Spleen (tissue), 11 donors: ENCODE measurements around the gene AAR2. TPM values are rescaled to one million over a fixed set of nuclear protein-coding genes. Genes with fewer than 3 reads are reported as not detected.

Experiments
- DNase-seq: peaks from one replicate; pipeline ENCODE4 v3.0.0-alpha.2; 2020
- H3K27ac ChIP-seq, 8 donors: fragments of 200-600 bp; sonication (generic) in 7 of 8; 1 replicate in 4 of 8; 2 replicates in 4 of 8; pipeline versions ENCODE4 v1.5.0 to v1.8.0; 2016 to 2021; ENCODE audit warnings: inconsistent platforms in 4 of 8, mild to moderate bottlenecking in 4 of 8, moderate library complexity in 1 of 8
- H3K27me3 ChIP-seq, 7 donors: fragments of 200-600 bp; sonication (generic) in 6 of 7; replicated peaks in 1 of 7; 1 replicate in 4 of 7; 2 replicates in 3 of 7; pipeline versions ENCODE4 v1.5.0 to v1.8.0; 2016 to 2021; ENCODE audit warnings: inconsistent platforms in 3 of 7, mild to moderate bottlenecking in 1 of 7
- H3K36me3 ChIP-seq, 6 donors: fragments of 200-600 bp; sonication (generic) in 5 of 6; 1 replicate in 4 of 6; 2 replicates in 2 of 6; pipeline versions ENCODE4 v1.5.0 to v1.8.0; 2016 to 2021; ENCODE audit warnings: inconsistent platforms in 2 of 6
- H3K4me1 ChIP-seq, 6 donors: fragments of 200-600 bp; sonication (generic) in 5 of 6; 1 replicate in 3 of 6; 2 replicates in 3 of 6; pipeline versions ENCODE4 v1.5.0 to v1.8.0; 2016 to 2021; ENCODE audit warnings: inconsistent platforms in 3 of 6
- H3K4me3 ChIP-seq, 8 donors: fragments of 200-600 bp; sonication (generic) in 7 of 8; 1 replicate in 4 of 8; 2 replicates in 4 of 8; pipeline versions ENCODE4 v1.5.0 to v1.8.0; 2016 to 2021; ENCODE audit warnings: inconsistent platforms in 4 of 8, mild to moderate bottlenecking in 4 of 8, moderate library complexity in 2 of 8
- H3K9me3 ChIP-seq, 8 donors: fragments of 200-600 bp; sonication (generic) in 7 of 8; 1 replicate in 4 of 8; 2 replicates in 4 of 8; pipeline versions ENCODE4 v1.5.0 to v1.8.0; 2016 to 2021; ENCODE audit warnings: inconsistent platforms in 4 of 8
- POLR2A ChIP-seq, 3 donors: fragments of 450-650 bp; IDR thresholded peaks; one replicate each; pipeline ENCODE4 v1.5.1; 2017; ENCODE audit warnings: antibody characterized with exemption in 3 of 3, mild to moderate bottlenecking in 1 of 3
- POLR2AphosphoS5 ChIP-seq, 3 donors: sonication (generic); formaldehyde crosslinking; IDR thresholded peaks; one replicate each; pipeline ENCODE4 v1.5.1; 2017; ENCODE audit warnings: antibody characterized with exemption in 3 of 3
- WGBS, 5 donors: extraction: QIAGEN DNeasy Blood & Tissue Kit in 3 of 5; methylation state at CpG; one replicate each; pipeline versions ENCODE4 v1.1.5 to v1.1.7; 2013 to 2018; 5-methylcytosine and 5-hydroxymethylcytosine counted together
- intact Hi-C: fragments of 100-400 bp; cut with DNase I; formaldehyde crosslinking; loops from one replicate; pipeline ENCODE4 v1.15.0; 2023; ENCODE audit warnings: low total_unique reads
- polyA plus RNA-seq, 3 donors: library from polyadenylated mRNA; stranded (reverse); fragments of 200-250 nt; gene quantifications; one replicate each; pipeline ENCODE4 v1.2.1, GENCODE V29; 2013
- total RNA-seq, 7 donors: library from RNA; depleted of rRNA in 3 of 7; stranded (reverse); fragments of >200 nt in 3 of 7; fragmentation: NEBNext Ultra II Directional in 4 of 7; extraction: Animal tissue kit (Norgen Biotek cat#: 25700) in 4 of 7; gene quantifications; one replicate each; pipeline versions ENCODE4 v1.1.0 to v1.2.1, GENCODE V29; 2016 to 2021
- TF ChIP-seq, protein P1 (sequence below), 11 experiments: fragments of 200-600 bp in 7 of 11; fragments of 450-650 bp in 4 of 11; sonication (generic) in 4 of 11; IDR thresholded peaks in 8 of 11; conservative IDR thresholded peaks in 3 of 11; 1 replicate in 7 of 11; 2 replicates in 4 of 11; pipeline versions ENCODE4 v1.4.0 to v1.8.0; 2016 to 2021; ENCODE audit warnings: antibody characterized with exemption in 11 of 11, inconsistent platforms in 4 of 11, mild to moderate bottlenecking in 1 of 11
- donor health status: healthy with polysubstance abuse.
- donor health status: DM: no; HTN: no; CAD: no; lungs with moderate emphysema.
- donor health status: DM: no; HTN: no; CAD: no.
- donor health status: Bipolar disorder and iron deficiency.
- donor health status: healthy.
- donor health status: DM: no; HTN: no; CAD: no.
- donor health status: DM: yes; HTN: yes; CAD: no.

Gene AAR2
- total and polyA plus RNA-seq, 10 donors: 13.3 to 30.0 (median 20.7) TPM

DNA sequence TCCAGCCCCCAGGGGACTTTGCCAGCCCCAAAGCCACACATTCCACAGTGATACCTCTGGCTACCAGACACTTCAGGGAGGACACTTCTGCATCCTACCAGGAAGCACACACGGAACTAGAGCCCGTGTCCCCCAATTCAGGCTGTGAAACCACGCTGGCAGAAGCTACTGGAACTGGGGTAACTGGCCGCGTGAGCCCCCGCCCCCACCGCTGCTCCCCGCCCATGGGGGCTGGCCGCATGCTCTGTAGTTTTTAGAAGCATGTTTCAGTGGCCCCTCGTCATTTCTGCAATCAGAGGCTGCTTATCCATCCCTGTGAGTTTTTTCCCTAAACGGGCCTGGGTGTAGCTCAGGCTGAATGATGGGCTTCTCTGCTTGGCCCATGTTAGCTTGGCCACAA lies 28.7 kb upstream of the AAR2 start:
- H3K9me3 ChIP-seq: no peaks in the 10 kb centered on the region
- DNase-seq: no peak
- H3K36me3 ChIP-seq: peaks cover 0 to 19% (median 0%) of the 10 kb centered on the region in 6 donors
- no peak overlapping the region for H3K4me3 ChIP-seq
- WGBS, 5 donors: 85 to 91% (median 88%) methylated on average over 10 to 11 of the region's 11 CpGs
- intact Hi-C loops: no loop called here
- H3K4me1 ChIP-seq: peaks cover 0 to 6% (median 5%) of the 10 kb centered on the region in 6 donors
- no peaks in the 10 kb centered on the region for H3K27me3 ChIP-seq
- no peak overlapping the region for H3K27ac ChIP-seq
- no peak for TF ChIP-seq POLR2AphosphoS5 (IDR thresholded peaks at IDR 0.05)
- TF ChIP-seq, protein P1, sequence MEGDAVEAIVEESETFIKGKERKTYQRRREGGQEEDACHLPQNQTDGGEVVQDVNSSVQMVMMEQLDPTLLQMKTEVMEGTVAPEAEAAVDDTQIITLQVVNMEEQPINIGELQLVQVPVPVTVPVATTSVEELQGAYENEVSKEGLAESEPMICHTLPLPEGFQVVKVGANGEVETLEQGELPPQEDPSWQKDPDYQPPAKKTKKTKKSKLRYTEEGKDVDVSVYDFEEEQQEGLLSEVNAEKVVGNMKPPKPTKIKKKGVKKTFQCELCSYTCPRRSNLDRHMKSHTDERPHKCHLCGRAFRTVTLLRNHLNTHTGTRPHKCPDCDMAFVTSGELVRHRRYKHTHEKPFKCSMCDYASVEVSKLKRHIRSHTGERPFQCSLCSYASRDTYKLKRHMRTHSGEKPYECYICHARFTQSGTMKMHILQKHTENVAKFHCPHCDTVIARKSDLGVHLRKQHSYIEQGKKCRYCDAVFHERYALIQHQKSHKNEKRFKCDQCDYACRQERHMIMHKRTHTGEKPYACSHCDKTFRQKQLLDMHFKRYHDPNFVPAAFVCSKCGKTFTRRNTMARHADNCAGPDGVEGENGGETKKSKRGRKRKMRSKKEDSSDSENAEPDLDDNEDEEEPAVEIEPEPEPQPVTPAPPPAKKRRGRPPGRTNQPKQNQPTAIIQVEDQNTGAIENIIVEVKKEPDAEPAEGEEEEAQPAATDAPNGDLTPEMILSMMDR (IDR thresholded peaks at IDR 0.05 in 8 of 11, conservative IDR thresholded peaks at IDR 0.05 in 3 of 11): no peak
- TF ChIP-seq POLR2A (IDR thresholded peaks at IDR 0.05): no peak

- intact Hi-C loops: no loop called here
- H3K27ac ChIP-seq: no peak overlapping the region
- DNase-seq: no peak
- no peaks in the 10 kb centered on the region for H3K27me3 ChIP-seq
- WGBS, 5 donors: 86 to 92% (median 89%) methylated on average over 10 of the region's 10 CpGs
- TF ChIP-seq, protein P1 (IDR thresholded peaks at IDR 0.05 in 8 of 11, conservative IDR thresholded peaks at IDR 0.05 in 3 of 11): no peak
- TF ChIP-seq POLR2A (IDR thresholded peaks at IDR 0.05) (no peak), POLR2AphosphoS5 (IDR thresholded peaks at IDR 0.05) (no peak)
- H3K4me1 ChIP-seq: peaks cover 0 to under 1% (median 0%) of the 10 kb centered on the region in 6 donors
- peaks cover 0 to 20% (median 0%) of the 10 kb centered on the region in 6 donors for H3K36me3 ChIP-seq
- no peak overlapping the region for H3K4me3 ChIP-seq
- H3K9me3 ChIP-seq: no peaks in the 10 kb centered on the region
These were observed 28.0 kb upstream of the AAR2 start for GRCh38 chr20:36208257-36208656.

- Histone ChIP-seq H3K4me1 (no peaks in the 10 kb centered on the region), H3K27ac (no peak overlapping the region), H3K36me3 (peaks cover 0 to 20% (median 0%) of the 10 kb centered on the region in 6 donors), H3K9me3 (no peaks in the 10 kb centered on the region), H3K4me3 (no peak overlapping the region), H3K27me3 (no peaks in the 10 kb centered on the region)
- TF ChIP-seq POLR2AphosphoS5 (IDR thresholded peaks at IDR 0.05) (no peak), POLR2A (IDR thresholded peaks at IDR 0.05) (no peak)
- TF ChIP-seq, protein P1 (IDR thresholded peaks at IDR 0.05 in 8 of 11, conservative IDR thresholded peaks at IDR 0.05 in 3 of 11): no peak
- DNase-seq: no peak
- 76 to 93% (median 83%) methylated on average over 5 of the region's 5 CpGs for WGBS, 5 donors
- intact Hi-C loops: no loop called here
These were observed 25.7 kb upstream of the AAR2 start for GRCh38 chr20:36210436-36211021.

- WGBS, 5 donors: 52 to 67% (median 57%) methylated on average over 2 of the region's 2 CpGs
- DNase-seq: peak; percentile 1
- H3K9me3 ChIP-seq: no peaks in the 10 kb centered on the region
- no peaks in the 10 kb centered on the region for H3K27me3 ChIP-seq
- H3K4me1 ChIP-seq: no peaks in the 10 kb centered on the region
- H3K36me3 ChIP-seq: peaks cover 0 to 9% (median 0%) of the 10 kb centered on the region in 6 donors
- no peak overlapping the region for H3K27ac ChIP-seq
- H3K4me3 ChIP-seq: no peak overlapping the region
- TF ChIP-seq, protein P1 (IDR thresholded peaks at IDR 0.05 in 8 of 11, conservative IDR thresholded peaks at IDR 0.05 in 3 of 11): no peak
- TF ChIP-seq POLR2AphosphoS5 (IDR thresholded peaks at IDR 0.05) (no peak), POLR2A (IDR thresholded peaks at IDR 0.05) (no peak)
- intact Hi-C loops: no loop called here
These were observed 22.9 kb upstream of the AAR2 start for GRCh38 chr20:36213362-36213761.
